WI38 (cell line): ENCODE results near the gene TLK1.

Experiments
- H3K4me3 ChIP-seq: 2 replicates; pipeline ENCODE4 v1.5.1; 2011; ENCODE audit warnings: low read depth, mild to moderate bottlenecking, control low read depth, low read length
- CTCF ChIP-seq: IDR thresholded peaks from 2 replicates; pipeline ENCODE4 v1.5.1; 2012; ENCODE audit warnings: low read depth, mild to moderate bottlenecking, control low read depth, low read length

The TLK1 gene

DNA sequence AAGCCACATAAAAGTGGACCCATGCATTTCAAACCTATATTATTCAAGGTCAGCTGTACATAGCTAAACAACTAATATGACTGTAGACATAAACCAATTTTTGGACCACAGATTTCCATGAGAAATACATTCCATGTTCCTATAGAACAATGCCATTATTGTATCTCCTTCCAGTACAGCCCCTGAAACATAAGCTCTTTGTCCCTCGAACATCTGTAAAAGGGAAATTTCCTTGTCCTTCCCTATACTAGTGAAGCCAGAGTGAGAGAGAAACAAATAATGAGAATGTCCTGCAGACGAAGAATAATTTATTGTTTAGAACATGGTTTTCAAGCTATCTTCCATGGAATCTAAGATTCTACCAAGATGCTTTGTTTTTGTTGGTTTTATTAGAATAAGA, 156.3 kb downstream of the TLK1 start:
- no peak for TF ChIP-seq CTCF

GRCh38 chr2:170999654-171000053, 161.0 kb downstream of the TLK1 start:
- TF ChIP-seq CTCF: no peak
- no peak overlapping the region for H3K4me3 ChIP-seq

More for the DNA sequence above, 156.3 kb downstream of the TLK1 start:
- no peak overlapping the region for H3K4me3 ChIP-seq

- H3K4me3 ChIP-seq: no peak overlapping the region
- TF ChIP-seq CTCF: no peak
Measured at GRCh38 chr2:170997893-170998597, 162.6 kb downstream of the TLK1 start.

GRCh38 chr2:170996316-170996715, 164.4 kb downstream of the TLK1 start:
- TF ChIP-seq CTCF: no peak
- H3K4me3 ChIP-seq: no peak overlapping the region

DNA sequence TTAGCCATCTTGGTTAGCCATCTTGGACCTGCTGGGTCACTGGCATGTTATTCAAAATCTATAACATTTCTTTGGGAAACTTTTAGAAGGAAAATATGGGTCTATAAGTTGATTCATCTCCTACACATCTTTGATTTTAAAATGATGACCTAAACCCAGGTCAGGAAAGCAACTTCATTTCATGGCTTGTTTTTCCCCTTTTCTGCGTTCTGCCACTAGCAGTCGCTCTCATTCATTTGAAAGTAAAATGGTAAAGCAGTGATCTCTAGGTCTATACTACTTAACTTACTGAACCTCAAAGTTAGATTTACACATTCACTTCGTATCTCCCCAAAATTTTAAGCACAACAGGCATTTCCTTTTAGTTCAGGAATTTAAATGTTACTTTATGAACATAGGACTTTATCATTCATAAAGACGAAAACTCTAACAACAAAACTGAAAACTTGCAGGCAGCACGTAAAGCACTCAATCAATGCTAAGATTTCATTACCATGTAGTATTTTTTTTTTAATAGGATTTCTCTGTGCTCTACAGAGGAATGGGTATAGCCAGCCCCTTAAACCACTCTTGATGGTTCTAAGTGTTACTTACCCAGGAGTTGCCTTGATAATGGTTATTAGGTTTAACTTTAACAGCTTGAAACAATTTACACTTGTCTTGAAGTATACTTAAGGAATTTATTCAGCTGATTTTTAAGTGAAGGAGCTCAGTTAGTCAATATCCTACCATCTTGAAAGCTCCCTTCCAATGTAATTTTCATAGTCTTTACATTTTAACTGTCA, 169.1 kb downstream of the TLK1 start:
- H3K4me3 ChIP-seq: no peak overlapping the region
- no peak for TF ChIP-seq CTCF

- no peak for TF ChIP-seq CTCF
- no peak overlapping the region for H3K4me3 ChIP-seq
Measured at GRCh38 chr2:170986566-170987258, 174.0 kb downstream of the TLK1 start.

DNA sequence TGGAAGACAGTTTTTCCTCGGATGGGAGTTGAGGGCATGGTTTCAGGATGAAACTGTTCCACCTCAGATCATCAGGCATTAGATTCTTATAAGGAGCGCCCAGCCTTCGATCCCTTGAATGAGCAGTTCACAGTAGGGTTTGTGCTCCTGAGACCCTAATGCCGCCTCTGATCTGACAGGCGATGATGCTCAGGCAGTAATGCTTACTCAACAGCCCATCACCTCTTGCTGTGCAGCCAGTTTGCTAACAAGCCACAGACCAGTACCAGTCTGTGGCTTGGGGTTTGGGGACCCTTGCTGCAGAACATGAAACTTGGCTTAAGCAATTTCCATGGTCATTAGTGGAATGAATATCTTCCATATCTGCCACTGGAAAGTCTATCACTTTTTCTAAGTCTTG, 175.3 kb downstream of the TLK1 start:
- TF ChIP-seq CTCF: no peak
- no peak overlapping the region for H3K4me3 ChIP-seq
